Cerebellar nuclear complex (tissue), 1 donor: ENCODE measurements around the gene PACSIN3.
A peak's percentile ranks its signal among the peaks of the same experiment; 100 is the strongest.

Source experiments
- DNase-seq, 2 experiments: peaks; one replicate each; lab custom pipeline; 2025; lab: John Stamatoyannopoulos, UW

Gene PACSIN3

GRCh38 chr11:47176328-47177228 lies 9.7 kb downstream of the PACSIN3 start, which contains the start of gene ARFGAP2:
Gene ARFGAP2 (minus strand): TSS chr11:47176879. CDS start chr11:47176853, 26 bp downstream.
- peak; percentile 30 to 90 for DNase-seq

DNA sequence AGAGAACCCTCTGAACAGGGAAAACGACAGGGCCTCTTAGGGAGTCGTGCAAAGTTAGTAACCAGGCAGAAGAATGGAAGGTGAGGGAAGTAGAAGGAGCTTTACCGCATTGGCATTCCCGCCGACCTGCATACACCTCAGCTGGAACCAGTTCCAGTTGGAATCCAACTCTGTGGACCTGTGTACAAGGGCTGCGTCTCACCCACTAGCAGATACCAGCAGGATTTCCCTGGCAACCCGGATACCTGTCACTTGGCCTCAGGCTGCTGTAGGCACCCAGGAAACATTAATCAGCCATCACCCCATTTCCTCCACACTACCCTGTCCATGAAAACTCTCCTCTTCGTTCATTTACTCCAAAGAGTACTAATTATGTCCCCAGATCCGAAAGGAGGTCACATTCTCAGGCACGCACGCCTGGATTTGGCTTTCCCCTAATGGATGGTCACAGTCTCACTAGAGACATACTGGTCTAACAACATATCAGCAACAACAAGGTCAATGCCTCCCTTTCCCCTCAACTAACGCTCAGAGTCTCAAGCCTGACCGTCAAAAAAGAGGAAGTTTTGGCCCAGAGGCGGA lies 10.4 kb downstream of the PACSIN3 start:
- DNase-seq, result no peak

- DNase-seq, result no peak
Measured at GRCh38 chr11:47172740-47173336, 13.4 kb downstream of the PACSIN3 start.

DNA sequence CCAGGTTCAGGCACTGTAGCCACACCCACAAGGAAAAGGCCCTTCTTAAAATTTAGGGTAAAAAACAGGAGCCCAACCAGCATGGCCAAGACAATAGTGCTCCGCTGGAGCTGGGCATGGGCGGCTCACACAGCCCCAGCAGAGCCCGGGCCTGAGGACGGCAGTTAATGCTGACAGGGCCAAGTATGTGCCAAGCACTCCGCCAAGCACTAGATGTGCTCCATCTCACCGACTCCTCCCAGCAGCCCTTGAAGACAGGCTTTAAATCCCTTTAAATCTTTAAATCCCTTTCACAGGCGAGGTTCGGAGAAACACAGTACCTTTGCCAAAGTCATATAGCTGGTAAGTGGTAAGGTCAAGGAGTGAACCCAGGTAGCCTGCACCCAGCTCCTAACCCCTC lies 14.4 kb downstream of the PACSIN3 start:
- DNase-seq, result no peak

GRCh38 chr11:47171061-47171838 lies 15.0 kb downstream of the PACSIN3 start:
- DNase-seq, result no peak

DNA sequence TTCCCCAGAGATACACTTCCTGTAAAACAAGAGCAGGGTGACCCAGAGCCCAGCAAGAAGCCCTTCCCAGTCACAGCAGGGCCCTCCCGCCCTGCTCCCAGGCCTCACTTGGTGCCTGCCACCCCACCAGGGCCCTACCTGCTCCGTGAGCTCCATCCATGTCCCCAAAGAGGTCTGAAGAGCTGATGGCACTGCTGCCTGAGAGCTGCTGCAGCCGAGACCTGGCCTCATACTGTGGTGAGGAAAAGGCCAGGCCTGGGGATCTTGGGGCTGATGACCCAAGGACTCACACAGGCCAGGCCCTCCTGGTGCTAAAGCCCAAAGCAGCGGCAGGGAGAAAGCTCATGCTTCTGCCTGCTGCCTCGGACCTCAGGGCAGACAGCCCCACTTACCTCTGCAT lies 19.9 kb downstream of the PACSIN3 start:
- no peak for DNase-seq

- no peak for DNase-seq
Measured at GRCh38 chr11:47165253-47165840, 20.9 kb downstream of the PACSIN3 start.

GRCh38 chr11:47164321-47164720 lies 21.9 kb downstream of the PACSIN3 start:
- no peak for DNase-seq

DNA sequence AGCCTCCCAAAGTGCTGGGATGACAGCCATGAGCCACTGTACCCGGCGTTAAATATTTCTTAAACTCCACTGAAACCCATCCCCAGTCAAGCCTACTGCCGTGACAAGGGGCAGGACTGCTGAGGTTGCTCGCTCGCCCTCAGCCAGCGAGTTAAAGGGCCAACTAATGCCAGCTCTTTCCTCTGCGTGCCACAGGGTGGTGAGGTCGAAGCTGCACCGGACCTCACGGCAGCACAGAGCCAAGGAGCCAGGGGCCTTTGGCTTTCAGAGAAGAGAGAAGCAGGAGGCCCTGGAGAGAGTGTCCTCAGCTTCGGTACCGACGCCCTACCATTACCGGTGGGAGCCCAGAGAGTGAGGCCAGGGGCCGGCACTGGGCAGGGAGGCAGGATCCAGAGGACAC lies 22.3 kb downstream of the PACSIN3 start:
- DNase-seq, result no peak

GRCh38 chr11:47163193-47163592 lies 23.0 kb downstream of the PACSIN3 start:
- no peak for DNase-seq

GRCh38 chr11:47162426-47162825 lies 23.8 kb downstream of the PACSIN3 start:
- DNase-seq, result no peak

DNA sequence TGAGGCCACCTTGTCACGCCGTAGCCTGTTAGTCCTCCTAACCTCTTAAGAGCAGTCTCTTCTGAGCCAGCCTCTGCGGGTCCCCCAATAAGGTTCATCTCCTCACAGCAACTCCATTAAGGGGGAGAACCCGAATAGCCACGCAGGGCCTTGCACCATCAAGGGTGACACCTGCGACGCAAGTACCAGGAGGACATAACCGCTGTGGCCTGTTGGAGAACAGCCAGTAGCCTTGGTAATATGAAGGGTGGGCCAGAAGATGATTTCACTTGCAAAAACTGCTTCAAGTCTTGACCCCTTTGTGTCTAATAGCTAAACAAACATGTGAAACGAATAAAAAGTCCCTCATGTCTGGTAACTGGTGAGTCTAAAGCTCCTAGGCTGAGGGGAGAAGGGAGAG lies 24.3 kb downstream of the PACSIN3 start:
- no peak for DNase-seq

DNA sequence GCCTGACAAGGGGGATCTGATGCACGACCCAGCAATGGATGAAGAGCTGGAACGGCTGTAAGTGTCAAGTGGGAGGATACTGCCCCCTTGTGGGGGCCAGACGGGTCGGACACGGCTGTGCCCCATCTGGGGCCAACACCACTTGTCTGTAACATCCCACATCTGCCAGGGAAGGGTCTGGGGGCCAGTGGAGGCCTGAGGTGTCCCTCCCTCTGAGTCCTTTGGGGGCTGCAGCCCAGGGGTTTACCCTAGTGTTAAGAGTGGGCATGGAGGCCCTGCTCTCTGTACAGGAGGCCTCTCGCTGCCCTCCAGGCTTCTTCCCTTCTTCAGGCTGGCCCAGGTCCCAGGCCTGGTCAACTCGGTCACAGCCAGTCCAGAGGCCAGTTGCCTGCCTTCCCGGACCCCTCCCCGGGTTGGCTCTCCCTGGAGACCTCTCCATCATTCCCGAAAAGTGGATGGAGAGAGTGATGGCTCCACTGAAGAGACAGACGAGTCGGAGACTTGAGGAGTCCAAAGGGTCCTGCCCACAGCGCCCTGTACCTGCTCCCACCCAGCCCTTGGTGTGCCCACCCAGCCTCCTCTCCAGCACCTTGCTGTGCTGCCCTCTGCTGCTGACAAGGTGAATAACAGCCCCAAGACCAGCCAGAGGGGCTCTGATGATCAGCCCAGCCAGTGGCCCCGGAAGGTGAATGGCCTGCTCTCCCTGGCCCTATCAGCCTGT lies 24.9 kb downstream of the PACSIN3 start:
- no peak for DNase-seq

GRCh38 chr11:47160753-47161133 lies 25.5 kb downstream of the PACSIN3 start:
- DNase-seq, result no peak

GRCh38 chr11:47158242-47158641 lies 28.0 kb downstream of the PACSIN3 start:
- no peak for DNase-seq

GRCh38 chr11:47157805-47158204 lies 28.4 kb downstream of the PACSIN3 start:
- DNase-seq, result no peak

DNA sequence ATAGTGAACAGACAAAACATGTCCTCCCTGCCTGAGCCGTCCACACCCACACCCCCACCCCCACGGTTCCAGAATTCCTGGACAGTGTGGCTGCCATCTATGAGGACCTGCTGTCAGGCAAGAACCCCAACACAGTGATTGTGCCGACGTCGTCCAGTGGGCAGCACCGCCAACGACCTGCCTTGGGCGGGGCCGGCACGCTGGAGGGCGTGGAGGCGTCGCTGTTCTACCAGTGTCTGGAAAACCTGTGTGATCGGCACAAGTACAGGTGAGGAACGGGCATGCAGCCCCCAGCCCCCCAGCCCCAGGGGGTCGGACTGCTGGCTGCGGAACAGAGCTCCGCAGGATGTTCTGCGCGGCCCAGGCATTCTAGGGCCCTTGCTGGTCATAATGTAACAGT lies 29.3 kb downstream of the PACSIN3 start:
- DNase-seq, result no peak

- no peak for DNase-seq
Measured at GRCh38 chr11:47156333-47156732, 29.9 kb downstream of the PACSIN3 start.

DNA sequence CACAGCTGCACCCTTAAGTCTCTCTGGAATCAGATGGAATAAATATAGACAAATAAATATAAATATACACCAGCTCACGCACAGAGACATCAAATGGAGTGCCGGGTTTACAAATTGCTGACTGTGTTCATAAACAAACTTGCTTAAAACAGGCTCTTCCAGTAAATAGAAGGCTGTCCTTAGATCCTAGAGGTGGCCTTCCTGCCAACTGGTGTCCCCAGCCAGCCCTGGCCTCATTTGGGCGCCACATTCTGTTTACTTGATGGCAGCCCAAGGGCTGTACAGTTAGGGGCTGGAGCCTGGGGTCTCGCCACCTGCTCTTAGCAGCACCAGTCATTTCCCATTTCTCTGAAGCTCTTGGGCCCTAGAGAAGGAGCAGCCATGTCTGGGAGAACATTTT lies 30.4 kb downstream of the PACSIN3 start:
- DNase-seq, result peak in 1 of 2 experiments; percentile 40

GRCh38 chr11:47154616-47155570 lies 31.3 kb downstream of the PACSIN3 start:
- DNase-seq, result peak; percentile 21 to 59
